MM.1S (cell line): ENCODE measurements around the gene RAB5IF.

Experiments
- CTCF ChIP-seq: fragments of 300-600 bp; sonication (generic); IDR thresholded peaks from 2 replicates; pipeline ENCODE4 v1.5.1; 2016; ENCODE audit warnings: antibody characterized with exemption, low read length, mixed read lengths
- EZH2 ChIP-seq: fragments of 300-600 bp; sonication (generic); optimal IDR thresholded peaks from 2 replicates; pipeline ENCODE3; 2017; ENCODE audit warnings: low read depth, mild to moderate bottlenecking, antibody characterized with exemption, low read length, mixed read lengths
- EZH2phosphoT487 ChIP-seq: fragments of 300-600 bp; sonication (generic); IDR thresholded peaks from 2 replicates; pipeline ENCODE4 v1.6.1; 2018; ENCODE audit warnings: antibody characterized with exemption, low read length

GRCh38 chr20:36584018-36584481 is 21.5 kb upstream of the RAB5IF start:
- TF ChIP-seq CTCF: no peak
- TF ChIP-seq EZH2: no peak
- TF ChIP-seq EZH2phosphoT487: no peak
